H1 (cell line): Measurements from ENCODE around the gene LMNTD2. TPM values are rescaled to one million over a fixed set of nuclear protein-coding genes. Genes with fewer than 3 reads are reported as not detected.

Experiments used
- CTCF ChIA-PET: fragments of 300-600 bp; sonication (Branson Sonifier 250); formaldehyde crosslinking; loops from one replicate; lab custom pipeline; 2021; ENCODE audit not compliant: partially characterized antibody; lab: Charles Lee
- POLR2A ChIA-PET: fragments of 300-600 bp; sonication (Branson Sonifier 250); formaldehyde crosslinking; loops from one replicate; lab custom pipeline; 2021; ENCODE audit warnings: inconsistent platforms; ENCODE audit not compliant: partially characterized antibody; lab: Charles Lee
- DNase-seq, 2 experiments: peaks; one replicate each; pipeline versions ENCODE4 v3.0.0 to v3.0.0-alpha.2; 2010 to 2022; ENCODE audit warnings: low spot score in 2 of 2, low read depth in 1 of 2, mixed read lengths in 1 of 2
- FAIRE-seq: peaks from 2 replicates; lab custom pipeline; 2011; peaks lifted over from hg19 to GRCh38; lab: Jason Lieb, UNC
- H2AFZ ChIP-seq: 2 replicates; pipeline ENCODE4 v1.8.1; 2012; ENCODE audit warnings: low read length, inconsistent platforms
- H2AK5ac ChIP-seq: 2 replicates; pipeline ENCODE4 v1.6.1; 2013; ENCODE audit warnings: low read depth, low read length
- H2BK120ac ChIP-seq: replicated peaks from 2 replicates; pipeline ENCODE3; 2013; ENCODE audit warnings: low read depth, low read length, inconsistent platforms
- H2BK12ac ChIP-seq: 2 replicates; pipeline ENCODE4 v1.6.1; 2013; ENCODE audit warnings: low read depth, low read length
- H2BK15ac ChIP-seq: 2 replicates; pipeline ENCODE4 v1.6.1; 2013; ENCODE audit warnings: low read length
- H2BK20ac ChIP-seq: 2 replicates; pipeline ENCODE4 v1.6.1; 2013; ENCODE audit warnings: low read length
- H2BK5ac ChIP-seq: 2 replicates; pipeline ENCODE4 v1.6.1; 2013; ENCODE audit warnings: low read depth, low read length
- H3K14ac ChIP-seq: 2 replicates; pipeline ENCODE4 v1.6.1; 2013; ENCODE audit warnings: inconsistent platforms; ENCODE audit not compliant: insufficient read length
- H3K18ac ChIP-seq: 2 replicates; pipeline ENCODE4 v1.6.1; 2013; ENCODE audit warnings: low read length; ENCODE audit errors: extremely low read depth
- H3K23ac ChIP-seq: 2 replicates; pipeline ENCODE4 v1.6.1; 2013; ENCODE audit warnings: inconsistent platforms; ENCODE audit not compliant: insufficient read length
- H3K23me2 ChIP-seq: 2 replicates; pipeline ENCODE4 v1.6.1; 2013; ENCODE audit warnings: low read depth, low read length
- H3K27ac ChIP-seq: 2 replicates; pipeline ENCODE4 v1.6.1; 2011; ENCODE audit warnings: low read depth, low read length, inconsistent platforms
- H3K27me3 ChIP-seq, 4 experiments: replicated peaks in 1 of 4; 1 replicate in 1 of 4; 2 replicates in 3 of 4; pipeline versions ENCODE4 v1.6.1 to v1.8.1; 2011 to 2013; ENCODE audit warnings: low read length in 3 of 4, mild to moderate bottlenecking in 3 of 4, inconsistent platforms in 2 of 4, mixed read lengths in 2 of 4, moderate library complexity in 1 of 4; ENCODE audit not compliant: control insufficient read depth in 3 of 4, insufficient read depth in 3 of 4; ENCODE audit errors: extremely low read depth in 1 of 4
- H3K36me3 ChIP-seq, 4 experiments: 2 replicates each; pipeline versions ENCODE4 v1.6.1 to v1.8.1; 2011 to 2013; ENCODE audit warnings: mild to moderate bottlenecking in 4 of 4, low read length in 3 of 4, moderate library complexity in 2 of 4, control low read depth in 1 of 4, inconsistent platforms in 1 of 4; ENCODE audit not compliant: insufficient read depth in 4 of 4, control insufficient read depth in 2 of 4
- H3K4ac ChIP-seq: replicated peaks from 2 replicates; pipeline ENCODE3; 2013; ENCODE audit warnings: low read length, low read depth, mixed read lengths, inconsistent platforms; ENCODE audit not compliant: insufficient read length
- H3K4me1 ChIP-seq, 4 experiments: replicated peaks in 1 of 4; 1 replicate in 1 of 4; 2 replicates in 3 of 4; pipeline versions ENCODE4 v1.6.1 to v1.8.1; 2011 to 2013; ENCODE audit warnings: low read length in 3 of 4, inconsistent platforms in 2 of 4, mixed read lengths in 1 of 4; ENCODE audit not compliant: insufficient read depth in 4 of 4, control insufficient read depth in 3 of 4
- H3K4me2 ChIP-seq, 2 experiments: 2 replicates each; pipeline versions ENCODE4 v1.6.1 to v1.8.1; 2011 to 2013; ENCODE audit warnings: low read depth in 2 of 2, low read length in 2 of 2, control low read depth in 1 of 2, inconsistent platforms in 1 of 2, mild to moderate bottlenecking in 1 of 2; ENCODE audit not compliant: insufficient read depth in 1 of 2
- H3K4me3 ChIP-seq, 4 experiments: fragments of 200-600, 300-600 bp in 1 of 4; sonication (generic), shearing (Covaris generic), sonication (Bioruptor Twin) in 1 of 4; 2 replicates each; pipeline versions ENCODE4 v1.5.1 to v1.8.1; 2011 to 2016; ENCODE audit warnings: low read length in 4 of 4, low read depth in 3 of 4, control low read depth in 2 of 4, inconsistent platforms in 2 of 4, mild to moderate bottlenecking in 2 of 4, mixed read lengths in 1 of 4, moderate library complexity in 1 of 4; ENCODE audit not compliant: insufficient read depth in 2 of 4; ENCODE audit errors: extremely low read depth in 1 of 4
- H3K56ac ChIP-seq: replicated peaks from 2 replicates; pipeline ENCODE3; 2013; ENCODE audit warnings: low read depth, mild to moderate bottlenecking, mixed read lengths, low read length, inconsistent platforms; ENCODE audit not compliant: insufficient read length
- H3K79me1 ChIP-seq: 2 replicates; pipeline ENCODE4 v1.6.1; 2013; ENCODE audit warnings: low read depth, low read length, control low read depth
- H3K79me2 ChIP-seq, 2 experiments: 2 replicates each; pipeline versions ENCODE4 v1.6.1 to v1.8.1; 2012 to 2013; ENCODE audit warnings: low read length in 2 of 2, mild to moderate bottlenecking in 2 of 2, inconsistent platforms in 1 of 2; ENCODE audit not compliant: insufficient read depth in 2 of 2, control insufficient read depth in 1 of 2
- H3K9ac ChIP-seq, 4 experiments: replicated peaks in 1 of 4; 1 replicate in 1 of 4; 2 replicates in 3 of 4; pipeline versions ENCODE4 v1.6.1 to v1.8.1; 2011 to 2013; ENCODE audit warnings: low read depth in 3 of 4, low read length in 3 of 4, control low read depth in 2 of 4, mild to moderate bottlenecking in 2 of 4, moderate library complexity in 2 of 4, inconsistent platforms in 1 of 4; ENCODE audit errors: extremely low read depth in 1 of 4
- H3K9me3 ChIP-seq, 2 experiments: 2 replicates each; pipeline versions ENCODE4 v1.6.1 to v1.8.1; 2012 to 2013; ENCODE audit warnings: mild to moderate bottlenecking in 2 of 2, moderate library complexity in 2 of 2, control low read depth in 1 of 2, inconsistent platforms in 1 of 2, low read depth in 1 of 2, low read length in 1 of 2, mixed read lengths in 1 of 2; ENCODE audit not compliant: insufficient read depth in 2 of 2
- H4K20me1 ChIP-seq, 2 experiments: replicated peaks in 1 of 2; 2 replicates each; pipeline versions ENCODE3 to v1.8.1; 2011 to 2013; ENCODE audit warnings: inconsistent platforms in 2 of 2, low read length in 2 of 2, mild to moderate bottlenecking in 1 of 2; ENCODE audit not compliant: insufficient read depth in 2 of 2, control insufficient read depth in 1 of 2
- H4K5ac ChIP-seq: 2 replicates; pipeline ENCODE4 v1.6.1; 2013; ENCODE audit warnings: low read length, low read depth, mixed read lengths, inconsistent platforms; ENCODE audit not compliant: insufficient read length
- H4K8ac ChIP-seq: 2 replicates; pipeline ENCODE4 v1.8.0; 2013; ENCODE audit warnings: mild to moderate bottlenecking, moderate library complexity, low read length, inconsistent platforms; ENCODE audit not compliant: insufficient read depth; ENCODE audit errors: extremely low read depth
- H4K91ac ChIP-seq: replicated peaks from 2 replicates; pipeline ENCODE3; 2013; ENCODE audit warnings: low read length, mixed read lengths, inconsistent platforms; ENCODE audit not compliant: insufficient read length
- POLR2A ChIP-seq, 2 experiments: IDR thresholded peaks; 1 replicate in 1 of 2; 2 replicates in 1 of 2; pipeline ENCODE4 v1.6.1; 2011; ENCODE audit warnings: low read depth in 2 of 2, low read length in 2 of 2, mild to moderate bottlenecking in 2 of 2; ENCODE audit errors: control extremely low read depth in 1 of 2
- SAP30 ChIP-seq: fragments of 300-600 bp; sonication (generic); IDR thresholded peaks from 2 replicates; pipeline ENCODE4 v1.7.1; 2012; ENCODE audit warnings: low read length, moderate library complexity, mild to moderate bottlenecking, inconsistent platforms; ENCODE audit not compliant: insufficient read depth, insufficient replicate concordance
- SP4 ChIP-seq: IDR thresholded peaks from 2 replicates; pipeline ENCODE4 v1.6.1; 2012; ENCODE audit warnings: low read length, inconsistent platforms
- TBP ChIP-seq: IDR thresholded peaks from 2 replicates; pipeline ENCODE4 v1.6.1; 2011; ENCODE audit warnings: low read depth, low read length, improper control_type of control experiment
- TEAD4 ChIP-seq: IDR thresholded peaks from 2 replicates; pipeline ENCODE4 v1.6.1; 2012; ENCODE audit warnings: low read depth, low read length, inconsistent platforms, mixed read lengths
- WGBS, 2 experiments: shearing (Covaris generic) in 1 of 2; methylation state at CpG; one replicate each; pipeline versions ENCODE4 v1.1.6 to v1.1.7; 2013 to 2015; ENCODE audit warnings: low lambda C conversion rate in 2 of 2, mixed read lengths in 2 of 2, inconsistent platforms in 1 of 2, low coverage in 1 of 2, missing lambda C conversion rate in 1 of 2; ENCODE audit not compliant: insufficient replicate concordance in 2 of 2, insufficient coverage in 1 of 2, insufficient read length in 1 of 2; ENCODE audit errors: extremely low coverage in 1 of 2, missing lambda C conversion rate in 1 of 2; 5-methylcytosine and 5-hydroxymethylcytosine counted together
- polyA plus RNA-seq, 7 experiments: library from polyadenylated mRNA; depleted of rRNA in 3 of 7; stranded (reverse) in 5 of 7; unstranded in 2 of 7; fragments of >200 nt in 5 of 7; fragments of 200-250 nt in 2 of 7; gene quantifications; 1 replicate in 5 of 7; 2 replicates in 1 of 7; 4 replicates in 1 of 7; pipeline versions ENCODE4 v1.2.1 to v1.2.3, GENCODE V29; 2011 to 2013; ENCODE audit warnings: missing spikeins in 2 of 7, mixed read lengths in 2 of 7
- total RNA-seq: library from RNA; stranded (reverse); fragmentation: NEBNext Ultra II Directional; extraction: Animal tissue kit (Norgen Biotek cat#: 25700); gene quantifications from 2 replicates; pipeline ENCODE4 v1.2.1, GENCODE V29; 2021

The LMNTD2 gene
- total and polyA plus RNA-seq, 2 of the 8 experiments (the other 6 are each of a cell fraction or from before 2014, with no cell fraction given) = 1.6 to 3.1 TPM

- Histone ChIP-seq H3K27me3 (0 out of 7 replicates have a peak, but pooled peaks cover 0 to 3% (median 0%) of the 10 kb centered on the region in 4 experiments), H2AFZ (no peak overlapping the region), H3K9me3 (peaks cover 4 to 14% of the 10 kb centered on the region in 2 experiments; a peak in 1 of 4 replicates), H2BK5ac (no peak overlapping the region), H3K18ac (no peak overlapping the region), H3K4me2 (no peak overlapping the region), H3K56ac (no peak overlapping the region), H2AK5ac (no peak overlapping the region), H3K79me1 (no peaks in the 10 kb centered on the region), H4K8ac (no peak overlapping the region), H3K23ac (no peak overlapping the region), H2BK20ac (no peak overlapping the region), H4K5ac (no peak overlapping the region), H3K14ac (no peak overlapping the region), H3K27ac (no peak overlapping the region), H3K4ac (no peak overlapping the region), H3K4me3 (no peak overlapping the region), H4K20me1 (no peaks in the 10 kb centered on the region), H2BK12ac (no peak overlapping the region), H2BK120ac (no peak overlapping the region), H3K23me2 (no peaks in the 10 kb centered on the region), H2BK15ac (no peak overlapping the region), H3K9ac (no peak overlapping the region), H4K91ac (no peak overlapping the region), H3K4me1 (no peaks in the 10 kb centered on the region), H3K79me2 (no peaks in the 10 kb centered on the region), H3K36me3 (no peaks in the 10 kb centered on the region)
- DNase-seq = no peak
- 95% methylated on average over 4 of the region's 4 CpGs; no CpG with 5 or more reads in 1 of the 2 experiments for WGBS, 2 experiments
- ChIA-PET CTCF (interaction anchor here (0.8 to 1.7 kb wide), 2 partner anchors 15 to 68 kb away, joined by 3 read pairs; no protein-coding TSS in a partner anchor), POLR2A (interaction anchor here (1.3 kb wide), 2 partner anchors 13 to 148 kb away, joined by 3 to 4 read pairs; no protein-coding TSS in a partner anchor)
- FAIRE-seq = no peak
- no peak for TF ChIP-seq SAP30
- TF ChIP-seq SP4 = no peak
- no peak for TF ChIP-seq POLR2A (IDR thresholded peaks at IDR 0.05; ENCODE audit: control extremely low read depth in 1 of 2, low read depth in 2 of 2, low read length in 2 of 2)
- TF ChIP-seq TBP = no peak
- no peak for TF ChIP-seq TEAD4
These were observed 44.1 kb downstream of the LMNTD2 start for GRCh38 chr11:516400-516799.
